ENCODE measurements around the gene DMC1.

Gene DMC1

GRCh38 chr22:38491707-38492348, 78.2 kb downstream of the DMC1 start:
- CTCF ChIA-PET = interaction anchor here (2.1 kb wide), 1 partner anchor 16 kb away, joined by 4 read pairs; no protein-coding TSS in a partner anchor
- TF ChIP-seq CTCF (IDR thresholded peaks at IDR 0.05; ENCODE audit: control extremely low read depth, extremely low read depth, low read depth, missing control alignments) = no peak
- POLR2A ChIA-PET = interaction anchor here (0.8 kb wide), 1 partner anchor 11 kb away, joined by 3 read pairs; no protein-coding TSS in a partner anchor
- DNase-seq (ENCODE audit: extremely low spot score) = no peak

GRCh38 chr22:38490915-38491314, 79.1 kb downstream of the DMC1 start:
- CTCF ChIA-PET = interaction anchor here (1.5 to 2.1 kb wide), 2 partner anchors 8 to 15 kb away, joined by 4 to 5 read pairs; no protein-coding TSS in a partner anchor
- POLR2A ChIA-PET = interaction anchor here (1.2 kb wide), 1 partner anchor 12 kb away, joined by 4 read pairs; no protein-coding TSS in a partner anchor
- TF ChIP-seq CTCF (IDR thresholded peaks at IDR 0.05; ENCODE audit: control extremely low read depth, extremely low read depth, low read depth, missing control alignments) = no peak
- DNase-seq (ENCODE audit: extremely low spot score) = no peak

GRCh38 chr22:38490475-38490874, 79.5 kb downstream of the DMC1 start:
- DNase-seq (ENCODE audit: extremely low spot score) = no peak
- no peak for TF ChIP-seq CTCF (IDR thresholded peaks at IDR 0.05; ENCODE audit: control extremely low read depth, extremely low read depth, low read depth, missing control alignments)
- ChIA-PET POLR2A (interaction anchor here (1.2 kb wide), 2 partner anchors 8 to 12 kb away, joined by 3 to 4 read pairs; no protein-coding TSS in a partner anchor), CTCF (interaction anchor here (1.5 to 2.1 kb wide), 3 partner anchors 9 to 76 kb away, joined by 3 to 5 read pairs (median 4); no protein-coding TSS in a partner anchor)

GRCh38 chr22:38489561-38490145, 80.3 kb downstream of the DMC1 start:
- CTCF ChIA-PET = interaction anchor here (0.8 to 1.5 kb wide), 4 partner anchors 9 to 75 kb away, joined by 3 to 5 read pairs (median 3); no protein-coding TSS in a partner anchor
- no peak for TF ChIP-seq CTCF (IDR thresholded peaks at IDR 0.05; ENCODE audit: control extremely low read depth, extremely low read depth, low read depth, missing control alignments)
- POLR2A ChIA-PET = interaction anchor here (1.2 kb wide), 2 partner anchors 9 to 13 kb away, joined by 3 to 4 read pairs; no protein-coding TSS in a partner anchor
- DNase-seq (ENCODE audit: extremely low spot score) = no peak

GRCh38 chr22:38489142-38489541, 80.8 kb downstream of the DMC1 start:
- DNase-seq (ENCODE audit: extremely low spot score) = no peak
- no peak for TF ChIP-seq CTCF (IDR thresholded peaks at IDR 0.05; ENCODE audit: control extremely low read depth, extremely low read depth, low read depth, missing control alignments)
- CTCF ChIA-PET = interaction anchor here (0.8 to 1.5 kb wide), 3 partner anchors 13 to 75 kb away, joined by 3 read pairs; no protein-coding TSS in a partner anchor
- POLR2A ChIA-PET = interaction anchor here (1.2 kb wide), 1 partner anchor 10 kb away, joined by 3 read pairs; no protein-coding TSS in a partner anchor

- no peak for DNase-seq (ENCODE audit: extremely low spot score)
- ChIA-PET CTCF (interaction anchor here (1.5 kb wide), 1 partner anchor 13 kb away, joined by 3 read pairs; no protein-coding TSS in a partner anchor), POLR2A (interaction anchor here (0.6 kb wide), 1 partner anchor 9 kb away, joined by 9 read pairs; no protein-coding TSS in a partner anchor)
- TF ChIP-seq CTCF (IDR thresholded peaks at IDR 0.05; ENCODE audit: control extremely low read depth, extremely low read depth, low read depth, missing control alignments) = no peak
These were observed 82.0 kb downstream of the DMC1 start for GRCh38 chr22:38487946-38488345.
